Measurements from ENCODE around the gene UTS2. TPM values are rescaled to one million over a fixed set of nuclear protein-coding genes. Genes with fewer than 3 reads are reported as not detected.

The UTS2 gene
- total RNA-seq, 1 donor from 2014 or later = not detected

- ATAC-seq (ENCODE audit: poor library complexity) (no peak), DNase-seq (no peak)
- intact Hi-C loops (cut with DNase I) = no loop called here
These were observed 25.5 kb downstream of the UTS2 start for GRCh38 chr1:7827126-7827955.

GRCh38 chr1:7826363-7826762 lies 26.5 kb downstream of the UTS2 start:
- DNase-seq (no peak), ATAC-seq (ENCODE audit: poor library complexity) (no peak)
- intact Hi-C loops (cut with DNase I) = no loop called here

GRCh38 chr1:7824701-7825100 lies 28.2 kb downstream of the UTS2 start:
- ATAC-seq (ENCODE audit: poor library complexity) = no peak
- intact Hi-C loops (cut with DNase I) = no loop called here
- DNase-seq = no peak

- intact Hi-C loops (cut with DNase I) = no loop called here
- DNase-seq (no peak), ATAC-seq (ENCODE audit: poor library complexity) (no peak)
These were observed 31.6 kb downstream of the UTS2 start for GRCh38 chr1:7821282-7821681.

GRCh38 chr1:7813677-7814373 lies 39.0 kb downstream of the UTS2 start:
- no peak for DNase-seq
- intact Hi-C loops (cut with DNase I) = no loop called here
- no peak for ATAC-seq (ENCODE audit: poor library complexity)

GRCh38 chr1:7811476-7811875 lies 41.4 kb downstream of the UTS2 start:
- ATAC-seq (ENCODE audit: poor library complexity) = no peak
- intact Hi-C loops (cut with DNase I) = no loop called here
- no peak for DNase-seq

- intact Hi-C loops (cut with DNase I) = no loop called here
- ATAC-seq (ENCODE audit: poor library complexity) = no peak
- no peak for DNase-seq
These were observed 42.5 kb downstream of the UTS2 start for GRCh38 chr1:7810395-7810794.

GRCh38 chr1:7809742-7810141 lies 43.1 kb downstream of the UTS2 start:
- DNase-seq (no peak), ATAC-seq (ENCODE audit: poor library complexity) (no peak)

GRCh38 chr1:7808253-7808844 lies 44.5 kb downstream of the UTS2 start:
- DNase-seq (no peak), ATAC-seq (ENCODE audit: poor library complexity) (no peak)
- intact Hi-C loops (cut with DNase I) = no loop called here

More at GRCh38 chr1:7809742-7810141, 43.1 kb downstream of the UTS2 start:
- intact Hi-C loops (cut with DNase I) = no loop called here

GRCh38 chr1:7805460-7805859 lies 47.4 kb downstream of the UTS2 start:
- ATAC-seq (ENCODE audit: poor library complexity) (no peak), DNase-seq (no peak)
- intact Hi-C loops (cut with DNase I) = no loop called here

Other genes with a start within 250 kb of the UTS2 start
- gene VAMP3, start 81.8 kb downstream of the UTS2 start, total RNA-seq = 60.3 TPM
- gene PER3, start 68.8 kb downstream of the UTS2 start, total RNA-seq = 14.8 TPM
- not detected for gene TNFRSF9, start 87.8 kb upstream of the UTS2 start, total RNA-seq
- gene PARK7, start 108.6 kb upstream of the UTS2 start, total RNA-seq = 361 TPM
- 11.1 TPM for gene ERRFI1, start 173.2 kb upstream of the UTS2 start, total RNA-seq